Occipital lobe (tissue), 2 donors: ENCODE data around the gene PHACTR2. TPM values are rescaled to one million over a fixed set of nuclear protein-coding genes. Genes with fewer than 3 reads are reported as not detected.
A peak's percentile ranks its signal among the peaks of the same experiment; 100 is the strongest.
"Not testable (repeated sequence)": the region's sequence is repeated elsewhere in the genome, so short reads cannot be mapped to it uniquely, and the experiment has no call there.

Source experiments
- DNase-seq: peaks from one replicate; lab custom pipeline; 2025; lab: John Stamatoyannopoulos, UW
- total RNA-seq: library from RNA; depleted of rRNA; stranded (reverse); fragments of >200 nt; gene quantifications from one replicate; pipeline ENCODE4 v1.2.3, GENCODE V29; 2014

The PHACTR2 gene
- total RNA-seq, 1 donor from 2014 or later: 20.6 TPM

DNA sequence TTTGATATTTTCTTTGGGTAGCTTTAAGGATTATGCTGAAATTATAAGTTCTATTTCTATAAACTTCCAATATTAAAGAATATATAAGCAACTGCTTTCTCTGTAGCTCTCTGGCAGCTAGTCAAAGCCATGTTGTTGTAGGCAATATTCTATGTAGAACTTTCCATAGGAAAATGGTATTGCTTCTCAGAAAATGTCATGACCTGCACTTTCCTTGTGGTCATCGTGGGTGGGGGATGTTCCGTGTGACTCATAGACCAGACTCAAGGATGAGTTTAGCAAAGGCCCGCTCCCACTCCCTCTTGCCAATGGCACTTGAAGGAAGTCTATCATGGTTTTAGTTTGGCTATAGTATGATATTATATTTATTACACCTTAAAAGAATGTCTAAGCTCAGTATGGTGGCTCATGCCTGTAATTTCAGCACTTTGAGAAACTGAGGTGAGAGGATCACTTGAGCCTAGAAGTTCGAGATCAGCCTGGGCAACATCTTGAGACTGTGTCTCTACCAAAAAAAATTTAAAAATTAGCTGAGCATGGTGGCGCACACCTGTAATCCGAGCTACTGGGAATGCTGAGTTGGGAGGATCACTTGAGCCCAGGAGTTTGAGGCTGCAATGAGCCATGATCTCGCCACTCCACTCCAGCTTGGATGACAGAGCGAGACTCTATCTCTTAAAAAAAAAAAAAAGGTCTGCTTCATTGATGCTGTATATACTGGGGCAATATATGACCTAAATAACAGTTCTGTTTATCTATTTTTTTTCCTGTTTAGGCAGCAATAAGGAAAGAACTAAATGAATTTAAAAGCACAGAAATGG lies 128.7 kb downstream of the PHACTR2 start:
- no peak for DNase-seq

GRCh38 chr6:143807103-143807772 lies 129.5 kb downstream of the PHACTR2 start:
- no peak for DNase-seq

GRCh38 chr6:143810745-143811144 lies 133.0 kb downstream of the PHACTR2 start:
- no peak for DNase-seq

- DNase-seq: no peak
Observed at GRCh38 chr6:143811501-143812157, 133.9 kb downstream of the PHACTR2 start.

DNA sequence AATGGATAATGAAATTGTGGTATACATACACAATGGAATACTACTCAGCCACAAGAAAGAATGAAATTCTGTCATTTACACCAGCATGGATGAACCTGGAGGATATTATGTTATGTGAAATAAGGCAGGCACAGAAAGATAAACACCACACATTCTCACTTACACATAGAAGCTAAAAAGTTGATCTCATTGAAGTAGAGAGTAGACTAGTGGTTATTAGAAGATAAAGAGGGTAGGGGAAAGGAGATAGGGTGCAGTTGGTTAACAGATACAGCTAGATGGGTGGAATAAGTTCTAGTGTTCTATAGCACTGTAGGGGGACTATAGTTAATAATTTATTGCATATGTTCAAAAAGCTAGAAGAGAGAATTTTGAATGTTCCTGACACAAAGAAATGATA lies 139.9 kb downstream of the PHACTR2 start:
- DNase-seq: no peak

DNA sequence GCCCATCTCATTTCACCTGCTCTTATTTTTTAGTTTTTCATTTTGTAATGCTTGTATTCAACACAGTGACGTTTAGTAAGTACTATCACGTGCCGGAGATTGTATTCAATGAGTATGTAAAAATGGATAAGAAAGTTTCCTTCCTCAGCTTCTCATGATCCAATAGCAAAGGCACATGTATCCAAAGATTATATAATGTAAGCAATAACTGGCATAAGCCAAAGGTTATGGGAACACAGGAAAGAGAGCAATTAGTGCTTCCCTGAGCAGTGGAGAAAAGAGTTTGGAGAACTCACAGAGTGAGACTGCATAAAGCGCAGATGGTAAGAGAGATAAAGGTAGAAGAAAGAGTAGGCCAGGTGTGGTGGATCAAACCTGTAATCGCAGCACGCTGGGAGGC lies 143.6 kb downstream of the PHACTR2 start:
- DNase-seq: no peak

GRCh38 chr6:143822584-143823024 lies 144.8 kb downstream of the PHACTR2 start:
- DNase-seq: no peak

DNA sequence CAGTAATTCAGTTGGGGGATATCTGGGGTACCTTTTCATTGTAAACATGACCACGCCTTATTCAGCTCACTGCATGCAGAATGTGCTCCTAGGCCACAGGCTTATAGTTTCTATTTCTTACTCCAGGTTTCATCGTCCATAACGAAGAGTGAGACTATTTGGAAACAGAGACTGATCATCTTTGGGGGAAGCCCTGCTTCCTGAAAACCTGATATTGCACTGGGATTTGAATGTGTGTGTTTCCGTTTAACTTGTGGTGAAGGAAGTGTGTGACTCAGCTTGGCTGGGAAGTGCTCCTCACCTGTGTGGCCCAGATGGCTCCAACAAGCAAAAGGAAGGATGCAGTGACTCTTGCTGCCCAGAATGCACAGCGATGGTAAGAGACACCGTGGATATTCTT lies 145.8 kb downstream of the PHACTR2 start:
- no peak for DNase-seq

- DNase-seq: no peak
Observed at GRCh38 chr6:143828572-143828971, 150.8 kb downstream of the PHACTR2 start.

DNA sequence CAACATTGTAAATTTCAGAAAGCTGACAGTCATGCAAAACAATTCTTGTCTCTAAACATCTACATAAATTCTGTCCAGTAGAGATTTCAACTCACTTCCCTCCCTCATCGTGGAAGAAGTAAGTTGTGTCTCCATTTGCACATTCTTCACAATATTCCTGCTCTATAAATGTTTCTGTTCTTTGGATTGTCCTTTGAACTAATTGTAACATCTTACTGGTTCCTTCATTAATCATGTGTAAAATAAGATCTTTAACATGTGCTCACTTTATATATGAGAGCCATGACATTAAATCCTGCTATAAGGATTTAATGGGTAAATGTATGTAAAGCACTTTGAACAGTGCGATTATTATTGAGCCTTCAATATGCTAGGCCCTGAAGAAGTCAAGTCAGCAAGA lies 158.4 kb downstream of the PHACTR2 start:
- DNase-seq: no peak

DNA sequence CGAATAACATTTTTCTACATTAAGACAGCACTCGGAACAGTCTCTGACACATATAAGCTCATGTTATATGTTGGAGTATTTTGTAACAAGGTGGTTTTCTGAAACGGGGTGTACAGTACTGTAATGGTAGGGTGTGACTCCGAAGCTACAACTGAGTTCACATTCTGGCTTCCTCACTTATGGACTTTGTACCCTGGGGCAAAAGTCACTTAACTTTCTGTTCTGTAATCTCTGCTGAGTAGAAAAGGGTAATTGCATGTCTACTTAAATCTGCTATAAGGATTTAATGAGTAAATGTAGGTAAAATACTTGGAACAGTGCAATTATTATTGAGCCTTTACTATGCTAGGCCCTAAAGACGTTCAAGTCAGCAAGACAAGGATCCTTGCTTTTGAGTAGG lies 160.6 kb downstream of the PHACTR2 start:
- no peak for DNase-seq

- no peak for DNase-seq
Observed at GRCh38 chr6:143839196-143839595, 161.4 kb downstream of the PHACTR2 start.

DNA sequence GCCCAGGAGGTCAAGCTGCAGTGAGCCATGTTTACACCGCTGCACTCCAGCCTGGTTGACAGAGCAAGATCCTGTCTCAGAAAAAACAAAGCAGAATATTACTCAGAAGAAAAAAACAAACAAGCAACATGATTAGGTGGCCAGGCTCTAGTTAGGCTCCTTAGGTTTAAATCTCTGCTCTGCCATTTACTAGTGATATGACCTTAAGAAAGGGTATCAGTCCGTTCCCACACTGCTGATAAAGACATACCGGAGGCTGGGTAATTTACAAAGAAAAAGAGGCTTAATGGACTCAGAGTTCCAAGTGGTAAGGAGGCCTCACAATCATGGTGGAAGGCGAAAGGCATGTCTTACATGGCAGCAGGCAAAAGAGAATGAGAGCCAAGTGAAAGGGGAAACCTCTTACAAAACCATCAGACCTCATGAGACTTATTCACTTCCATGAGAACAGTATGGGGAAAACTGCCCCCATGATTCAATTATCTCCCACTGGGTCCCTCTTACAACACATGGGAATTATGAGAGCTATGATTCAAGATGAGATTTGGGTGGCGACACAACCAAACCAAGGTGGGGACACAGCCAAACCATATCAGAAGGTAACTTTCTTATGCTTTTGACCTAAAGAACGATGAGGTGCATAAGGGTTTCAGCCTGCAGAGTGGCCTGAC lies 163.0 kb downstream of the PHACTR2 start:
- no peak for DNase-seq

GRCh38 chr6:143842461-143842901 lies 164.7 kb downstream of the PHACTR2 start:
- DNase-seq: no peak

GRCh38 chr6:143842902-143843676 lies 165.3 kb downstream of the PHACTR2 start, which contains the start of gene LTV1:
LTV1 (plus strand) TSS chr6:143843338; CDS start chr6:143843478, 140 bp downstream.
- peak; percentile 97 for DNase-seq

GRCh38 chr6:143843677-143843999 lies 165.9 kb downstream of the PHACTR2 start:
- DNase-seq: no peak

GRCh38 chr6:143844006-143844405 lies 166.2 kb downstream of the PHACTR2 start:
- DNase-seq: no peak

DNA sequence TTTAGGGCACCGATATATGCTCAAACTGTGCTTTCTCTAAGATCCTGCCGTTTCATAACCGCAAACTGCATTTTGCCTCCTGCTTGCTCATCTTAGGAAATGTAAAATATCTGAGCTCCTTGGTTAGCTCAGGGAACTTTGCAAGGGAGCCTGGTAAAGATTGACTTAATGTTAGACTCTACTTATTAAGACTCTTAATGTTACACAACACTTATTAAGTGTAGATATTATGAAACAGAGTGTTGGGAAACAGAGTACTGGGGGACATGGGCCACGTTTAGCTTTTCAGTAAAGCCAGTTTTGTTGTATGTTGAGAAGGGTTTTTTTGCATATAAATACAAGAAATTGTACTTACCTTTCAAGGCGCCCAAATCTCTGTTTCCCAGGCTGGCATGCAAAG lies 167.3 kb downstream of the PHACTR2 start:
- no peak for DNase-seq

GRCh38 chr6:143851706-143852105 lies 173.9 kb downstream of the PHACTR2 start:
- DNase-seq: not testable (repeated sequence)

GRCh38 chr6:143855057-143855456 lies 177.3 kb downstream of the PHACTR2 start:
- DNase-seq: not testable (repeated sequence)

DNA sequence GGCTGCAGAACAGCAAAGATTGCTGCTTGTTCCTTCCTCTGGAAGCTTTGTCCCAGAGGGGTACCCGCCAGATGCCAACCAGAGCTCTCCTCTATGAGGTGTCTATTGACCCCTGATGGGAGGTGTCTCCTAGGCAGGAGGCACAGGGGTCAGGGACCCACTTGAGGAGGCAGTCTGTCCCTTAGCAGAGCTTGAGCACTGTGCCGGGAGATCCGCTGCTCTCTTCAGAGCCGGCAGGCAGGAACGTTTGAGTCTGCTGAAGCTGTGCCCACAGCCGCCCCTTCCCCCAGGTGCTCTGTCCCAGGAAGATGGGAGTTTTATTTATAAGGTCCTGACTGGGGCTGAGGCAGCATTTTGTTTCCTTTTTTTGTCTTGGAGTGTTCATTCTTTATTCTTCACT lies 179.0 kb downstream of the PHACTR2 start:
- DNase-seq: not testable (repeated sequence)
